Measurements from ENCODE around the gene GABARAPL2.

The GABARAPL2 gene

GRCh38 chr16:75529056-75529905 is 36.9 kb upstream of the GABARAPL2 start:
- WGBS, result 97% methylated on average over 81 of the region's 81 CpGs
- H3K79me1 ChIP-seq (replicated peaks; ENCODE audit: low read length, poor library complexity, severe bottlenecking), result no peaks in the 10 kb centered on the region
- no peak overlapping the region for H2BK15ac ChIP-seq (ENCODE audit: low read depth, poor library complexity, severe bottlenecking)
- no peak overlapping the region for H3K18ac ChIP-seq (ENCODE audit: low read depth in 1 of 2, low read length in 2 of 2)
- no peak for DNase-seq
- H3K9me3 ChIP-seq (ENCODE audit: control insufficient read depth, low read length), result no peaks in the 10 kb centered on the region
- H3K27ac ChIP-seq (ENCODE audit: low read length, poor library complexity, severe bottlenecking), result no peak overlapping the region
- H2AFZ ChIP-seq (ENCODE audit: low read depth, low read length), result no peak overlapping the region
- H3K4ac ChIP-seq (ENCODE audit: low read depth in 1 of 2, low read length in 2 of 2), result no peak overlapping the region
- H4K8ac ChIP-seq (ENCODE audit: low read length), result no peak overlapping the region
- peak overlapping the region; percentile 37 for H4K91ac ChIP-seq (ENCODE audit: low read length)
- no peak overlapping the region for H2BK5ac ChIP-seq (ENCODE audit: low read depth, low read length, poor library complexity, severe bottlenecking)
- no peaks in the 10 kb centered on the region for H3K36me3 ChIP-seq (ENCODE audit: control insufficient read depth in 1 of 2, insufficient read depth in 2 of 2, low read depth in 1 of 2, low read length in 2 of 2)
- no peak overlapping the region for H2BK120ac ChIP-seq (ENCODE audit: low read depth, low read length)
- no peak overlapping the region for H3K4me3 ChIP-seq (ENCODE audit: insufficient read depth in 1 of 2, low read depth in 1 of 2, low read length in 2 of 2)
- H3K4me2 ChIP-seq (ENCODE audit: low read length, poor library complexity, severe bottlenecking), result no peak overlapping the region
- H3K23ac ChIP-seq (ENCODE audit: low read length in 2 of 2), result no peak overlapping the region
- H3K9ac ChIP-seq (ENCODE audit: low read length), result no peak overlapping the region
- H3K4me1 ChIP-seq (ENCODE audit: control insufficient read depth, insufficient read depth, low read depth, low read length), result peaks cover 2% of the 10 kb centered on the region
- H3K27me3 ChIP-seq (ENCODE audit: control insufficient read depth in 1 of 2, insufficient read depth in 1 of 2, low read length in 2 of 2), result peaks cover 14 to 16% of the 10 kb centered on the region in 2 experiments
- H2BK12ac ChIP-seq (ENCODE audit: low read length in 2 of 2), result no peak overlapping the region
- H2AK5ac ChIP-seq (ENCODE audit: low read length, severe bottlenecking), result no peak overlapping the region
- H3K14ac ChIP-seq (ENCODE audit: low read length in 2 of 2), result no peak overlapping the region

- Histone ChIP-seq H2BK5ac (ENCODE audit: low read depth, low read length, poor library complexity, severe bottlenecking) (no peak overlapping the region), H3K79me1 (replicated peaks; ENCODE audit: low read length, poor library complexity, severe bottlenecking) (no peaks in the 10 kb centered on the region), H3K4me2 (ENCODE audit: low read length, poor library complexity, severe bottlenecking) (no peak overlapping the region), H3K27ac (ENCODE audit: low read length, poor library complexity, severe bottlenecking) (no peak overlapping the region), H3K14ac (ENCODE audit: low read length in 2 of 2) (no peak overlapping the region), H2BK15ac (ENCODE audit: low read depth, poor library complexity, severe bottlenecking) (no peak overlapping the region), H4K8ac (ENCODE audit: low read length) (no peak overlapping the region), H3K18ac (ENCODE audit: low read depth in 1 of 2, low read length in 2 of 2) (no peak overlapping the region), H3K4me3 (ENCODE audit: insufficient read depth in 1 of 2, low read depth in 1 of 2, low read length in 2 of 2) (peak overlapping the region in 1 of 2 experiments; percentile 31), H2BK120ac (ENCODE audit: low read depth, low read length) (no peak overlapping the region), H3K27me3 (ENCODE audit: control insufficient read depth in 1 of 2, insufficient read depth in 1 of 2, low read length in 2 of 2) (peaks cover 14 to 20% of the 10 kb centered on the region in 2 experiments), H3K4me1 (ENCODE audit: control insufficient read depth, insufficient read depth, low read depth, low read length) (peaks cover 8% of the 10 kb centered on the region), H4K91ac (ENCODE audit: low read length) (no peak overlapping the region), H2AFZ (ENCODE audit: low read depth, low read length) (no peak overlapping the region), H3K9ac (ENCODE audit: low read length) (no peak overlapping the region), H3K23ac (ENCODE audit: low read length in 2 of 2) (no peak overlapping the region), H2BK12ac (ENCODE audit: low read length in 2 of 2) (no peak overlapping the region), H3K4ac (ENCODE audit: low read depth in 1 of 2, low read length in 2 of 2) (no peak overlapping the region), H3K36me3 (ENCODE audit: control insufficient read depth in 1 of 2, insufficient read depth in 2 of 2, low read depth in 1 of 2, low read length in 2 of 2) (no peaks in the 10 kb centered on the region), H3K9me3 (ENCODE audit: control insufficient read depth, low read length) (no peaks in the 10 kb centered on the region), H2AK5ac (ENCODE audit: low read length, severe bottlenecking) (no peak overlapping the region)
- no peak for DNase-seq
- WGBS, result 97% methylated on average over 29 of the region's 29 CpGs
These were observed 36.2 kb upstream of the GABARAPL2 start for GRCh38 chr16:75529959-75530358.

DNA sequence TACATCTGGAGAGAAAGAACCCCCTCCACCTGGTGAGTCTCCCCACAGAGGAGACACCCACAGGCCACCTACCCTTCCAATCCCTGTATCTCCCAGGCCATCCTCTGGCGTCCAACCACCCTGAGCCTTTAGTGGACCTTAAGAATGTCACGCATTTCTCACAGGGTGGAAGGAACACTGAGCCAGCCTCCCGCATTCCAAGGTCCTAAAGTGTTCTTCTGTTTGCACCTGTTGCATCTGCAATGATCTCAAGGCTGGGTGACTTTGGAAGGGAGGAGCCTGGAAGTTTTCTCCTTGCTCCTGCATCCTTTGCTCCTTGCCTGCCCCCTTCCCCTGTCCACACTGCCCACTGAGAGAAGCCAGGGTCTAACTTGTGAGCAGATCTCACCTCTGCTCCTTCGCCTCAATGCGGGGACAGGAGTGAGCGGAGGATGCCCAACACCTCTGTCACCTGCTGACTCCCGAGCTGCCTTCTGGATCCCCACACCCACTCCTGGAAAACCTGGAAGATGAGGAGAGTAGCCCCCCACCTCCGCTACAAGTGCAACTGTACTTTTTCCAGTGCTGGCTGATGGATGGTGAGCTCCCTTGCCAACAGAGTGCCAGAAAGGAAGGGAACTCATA is 33.9 kb upstream of the GABARAPL2 start:
- no peaks in the 10 kb centered on the region for H3K79me1 ChIP-seq (replicated peaks; ENCODE audit: low read length, poor library complexity, severe bottlenecking)
- H3K27me3 ChIP-seq (ENCODE audit: control insufficient read depth in 1 of 2, insufficient read depth in 1 of 2, low read length in 2 of 2), result peaks cover 14 to 25% of the 10 kb centered on the region in 2 experiments
- H2AK5ac ChIP-seq (ENCODE audit: low read length, severe bottlenecking), result no peak overlapping the region
- no peak overlapping the region for H4K8ac ChIP-seq (ENCODE audit: low read length)
- peak overlapping the region; percentile 7 for H2BK15ac ChIP-seq (ENCODE audit: low read depth, poor library complexity, severe bottlenecking)
- H3K27ac ChIP-seq (ENCODE audit: low read length, poor library complexity, severe bottlenecking), result no peak overlapping the region
- WGBS, result 86% methylated on average over 8 of the region's 8 CpGs
- no peak overlapping the region for H2AFZ ChIP-seq (ENCODE audit: low read depth, low read length)
- H3K23ac ChIP-seq (ENCODE audit: low read length in 2 of 2), result no peak overlapping the region
- no peak overlapping the region for H3K18ac ChIP-seq (ENCODE audit: low read depth in 1 of 2, low read length in 2 of 2)
- no peak overlapping the region for H3K9ac ChIP-seq (ENCODE audit: low read length)
- H3K9me3 ChIP-seq (ENCODE audit: control insufficient read depth, low read length), result no peaks in the 10 kb centered on the region
- no peak overlapping the region for H2BK12ac ChIP-seq (ENCODE audit: low read length in 2 of 2)
- H2BK120ac ChIP-seq (ENCODE audit: low read depth, low read length), result no peak overlapping the region
- no peaks in the 10 kb centered on the region for H3K36me3 ChIP-seq (ENCODE audit: control insufficient read depth in 1 of 2, insufficient read depth in 2 of 2, low read depth in 1 of 2, low read length in 2 of 2)
- H3K4me3 ChIP-seq (ENCODE audit: insufficient read depth in 1 of 2, low read depth in 1 of 2, low read length in 2 of 2), result no peak overlapping the region
- no peak overlapping the region for H3K14ac ChIP-seq (ENCODE audit: low read length in 2 of 2)
- no peak overlapping the region for H3K4me2 ChIP-seq (ENCODE audit: low read length, poor library complexity, severe bottlenecking)
- DNase-seq, result no peak
- H3K4me1 ChIP-seq (ENCODE audit: control insufficient read depth, insufficient read depth, low read depth, low read length), result peaks cover 8% of the 10 kb centered on the region
- H3K4ac ChIP-seq (ENCODE audit: low read depth in 1 of 2, low read length in 2 of 2), result no peak overlapping the region
- H2BK5ac ChIP-seq (ENCODE audit: low read depth, low read length, poor library complexity, severe bottlenecking), result no peak overlapping the region
- no peak overlapping the region for H4K91ac ChIP-seq (ENCODE audit: low read length)

GRCh38 chr16:75532791-75533190 is 33.4 kb upstream of the GABARAPL2 start:
- Histone ChIP-seq H3K14ac (ENCODE audit: low read length in 2 of 2) (no peak overlapping the region), H2BK120ac (ENCODE audit: low read depth, low read length) (no peak overlapping the region), H2BK12ac (ENCODE audit: low read length in 2 of 2) (no peak overlapping the region), H2AK5ac (ENCODE audit: low read length, severe bottlenecking) (no peak overlapping the region), H3K79me1 (replicated peaks; ENCODE audit: low read length, poor library complexity, severe bottlenecking) (no peaks in the 10 kb centered on the region), H3K4me3 (ENCODE audit: insufficient read depth in 1 of 2, low read depth in 1 of 2, low read length in 2 of 2) (no peak overlapping the region), H2BK5ac (ENCODE audit: low read depth, low read length, poor library complexity, severe bottlenecking) (no peak overlapping the region), H2AFZ (ENCODE audit: low read depth, low read length) (no peak overlapping the region), H3K9ac (ENCODE audit: low read length) (no peak overlapping the region), H3K36me3 (ENCODE audit: control insufficient read depth in 1 of 2, insufficient read depth in 2 of 2, low read depth in 1 of 2, low read length in 2 of 2) (no peaks in the 10 kb centered on the region), H3K4me1 (ENCODE audit: control insufficient read depth, insufficient read depth, low read depth, low read length) (peaks cover 8% of the 10 kb centered on the region), H3K4ac (ENCODE audit: low read depth in 1 of 2, low read length in 2 of 2) (no peak overlapping the region), H3K4me2 (ENCODE audit: low read length, poor library complexity, severe bottlenecking) (no peak overlapping the region), H3K27ac (ENCODE audit: low read length, poor library complexity, severe bottlenecking) (no peak overlapping the region), H2BK15ac (ENCODE audit: low read depth, poor library complexity, severe bottlenecking) (no peak overlapping the region), H4K91ac (ENCODE audit: low read length) (no peak overlapping the region), H3K27me3 (ENCODE audit: control insufficient read depth in 1 of 2, insufficient read depth in 1 of 2, low read length in 2 of 2) (peaks cover 14 to 25% of the 10 kb centered on the region in 2 experiments), H4K8ac (ENCODE audit: low read length) (no peak overlapping the region), H3K23ac (ENCODE audit: low read length in 2 of 2) (no peak overlapping the region), H3K18ac (ENCODE audit: low read depth in 1 of 2, low read length in 2 of 2) (no peak overlapping the region), H3K9me3 (ENCODE audit: control insufficient read depth, low read length) (no peaks in the 10 kb centered on the region)
- DNase-seq, result no peak
- 70% methylated on average over 2 of the region's 2 CpGs for WGBS
